ENCODE results near the gene SIRPA.
"Not testable (repeated sequence)": the region's sequence is repeated elsewhere in the genome, so short reads cannot be mapped to it uniquely, and the experiment has no call there.

SIRPA gene

DNA sequence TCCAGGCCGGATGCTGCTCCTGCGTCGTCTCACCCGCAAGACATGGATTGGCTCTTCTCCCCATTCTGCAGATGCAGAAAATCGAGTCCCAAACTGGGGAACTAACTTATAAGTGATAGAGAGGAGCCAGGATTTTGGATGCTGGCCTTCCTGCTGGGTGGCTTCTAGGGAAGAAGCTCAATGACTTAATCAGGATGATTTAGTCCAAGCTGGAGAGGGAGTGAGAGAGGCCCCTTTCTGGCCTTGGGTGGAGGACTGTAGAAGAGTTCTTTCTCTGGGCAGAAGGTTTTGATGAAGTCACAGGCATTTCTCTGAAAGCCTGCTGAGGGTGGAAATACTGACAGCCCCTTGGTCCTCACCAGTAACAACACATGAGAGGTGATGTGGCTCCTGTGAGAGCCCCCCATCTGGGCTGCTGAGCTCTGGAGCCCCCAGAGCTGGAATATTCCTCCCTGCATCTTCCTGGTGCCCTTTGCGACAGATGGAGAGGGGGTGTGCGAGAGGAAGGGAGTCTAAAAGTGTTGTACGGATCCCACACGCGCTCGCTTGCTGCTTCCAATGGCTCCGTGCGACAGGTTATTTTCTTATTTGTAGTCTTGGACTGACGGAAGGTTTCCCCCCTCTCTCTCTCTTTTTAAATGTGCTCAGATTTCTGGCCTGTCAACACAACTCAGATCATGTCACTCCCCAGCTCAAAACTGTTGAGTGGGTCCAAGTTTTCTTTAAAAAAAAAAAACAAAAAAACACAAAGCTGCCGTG is 3.5 kb downstream of the SIRPA start:
- DNase-seq, result no peak
- no peak for TF ChIP-seq GATA1 (IDR thresholded peaks at IDR 0.05; ENCODE audit: low read depth, low read length)
- TF ChIP-seq POLR2A (IDR thresholded peaks at IDR 0.05; ENCODE audit: low read length), result no peak

GRCh38 chr20:1899241-1899525 is 4.0 kb downstream of the SIRPA start:
- TF ChIP-seq POLR2A (IDR thresholded peaks at IDR 0.05; ENCODE audit: low read length), result no peak
- no peak for TF ChIP-seq GATA1 (IDR thresholded peaks at IDR 0.05; ENCODE audit: low read depth, low read length)
- no peak for DNase-seq

- peak; percentile 9 to 14 for DNase-seq
- TF ChIP-seq GATA1 (IDR thresholded peaks at IDR 0.05; ENCODE audit: low read depth, low read length) (no peak), POLR2A (IDR thresholded peaks at IDR 0.05; ENCODE audit: low read length) (no peak)
Measured at GRCh38 chr20:1900321-1900801, 5.2 kb downstream of the SIRPA start.

DNA sequence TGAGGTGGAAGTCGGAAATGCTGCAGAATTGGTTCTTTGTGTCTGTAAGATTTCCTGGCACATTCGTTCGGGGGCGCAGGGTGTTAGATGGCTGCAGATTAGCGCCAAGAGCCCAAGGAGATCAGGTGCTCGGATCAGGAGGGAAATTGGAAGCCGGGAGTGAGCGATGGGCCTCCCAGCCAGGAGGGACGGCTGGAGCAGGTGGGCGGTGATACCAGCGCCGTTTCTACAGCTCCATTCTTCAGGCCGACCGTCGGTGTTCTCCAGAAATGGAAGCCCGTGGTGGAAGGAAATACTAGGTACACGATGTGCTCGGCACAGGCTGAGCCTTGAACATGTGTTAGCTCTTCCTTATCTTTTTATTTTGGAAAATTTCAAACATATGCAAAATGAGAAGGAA is 6.5 kb downstream of the SIRPA start:
- no peak for DNase-seq
- TF ChIP-seq POLR2A (IDR thresholded peaks at IDR 0.05; ENCODE audit: low read length) (no peak), GATA1 (IDR thresholded peaks at IDR 0.05; ENCODE audit: low read depth, low read length) (no peak)

DNA sequence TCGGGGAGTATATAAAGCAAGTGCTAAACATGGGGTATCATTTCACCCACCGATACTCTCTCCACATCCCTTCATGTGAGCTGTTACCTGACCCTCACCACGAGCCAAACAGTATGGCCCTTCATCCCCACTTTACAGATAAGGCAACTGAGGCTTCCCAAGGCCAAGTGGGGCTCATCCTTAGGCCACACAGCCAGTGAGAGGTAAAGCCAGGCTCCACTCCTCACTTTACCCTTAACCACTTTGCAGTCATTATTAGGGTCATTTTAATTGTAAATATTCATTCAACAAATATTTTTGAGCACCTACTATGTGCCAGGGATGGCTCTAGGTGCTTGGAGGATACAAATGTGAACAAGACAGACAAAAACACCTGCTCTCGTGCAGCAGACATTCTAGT is 7.0 kb downstream of the SIRPA start:
- no peak for TF ChIP-seq GATA1 (IDR thresholded peaks at IDR 0.05; ENCODE audit: low read depth, low read length)
- TF ChIP-seq POLR2A (IDR thresholded peaks at IDR 0.05; ENCODE audit: low read length), result no peak
- DNase-seq, result no peak

DNA sequence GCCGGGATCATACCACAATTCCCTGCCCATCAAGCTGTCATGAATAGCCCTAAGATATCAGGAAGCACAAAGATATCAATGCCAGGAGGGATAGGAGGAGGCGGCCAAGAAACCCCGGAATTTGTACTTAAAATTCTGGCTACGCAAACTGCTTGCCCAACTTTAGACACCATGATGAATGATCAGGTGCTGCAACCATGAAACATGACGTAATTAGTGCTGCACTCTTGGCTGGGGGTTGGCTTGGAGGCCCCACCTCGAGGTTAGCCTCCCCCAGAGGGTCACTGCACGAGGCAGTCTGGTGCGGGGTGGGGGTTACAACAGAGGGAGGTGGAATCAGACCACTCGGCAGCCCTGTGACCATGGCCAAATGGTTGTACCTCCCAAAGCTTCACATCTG is 8.9 kb downstream of the SIRPA start:
- TF ChIP-seq GATA1 (IDR thresholded peaks at IDR 0.05; ENCODE audit: low read depth, low read length), result no peak
- no peak for DNase-seq

- TF ChIP-seq GATA1 (IDR thresholded peaks at IDR 0.05; ENCODE audit: low read depth, low read length) (no peak), POLR2A (IDR thresholded peaks at IDR 0.05; ENCODE audit: low read length) (no peak)
- DNase-seq, result no peak
Measured at GRCh38 chr20:1905009-1905408, 9.8 kb downstream of the SIRPA start.

- no peak for DNase-seq
- TF ChIP-seq GATA1 (IDR thresholded peaks at IDR 0.05; ENCODE audit: low read depth, low read length) (no peak), POLR2A (IDR thresholded peaks at IDR 0.05; ENCODE audit: low read length) (no peak)
Measured at GRCh38 chr20:1905693-1906092, 10.5 kb downstream of the SIRPA start.

DNA sequence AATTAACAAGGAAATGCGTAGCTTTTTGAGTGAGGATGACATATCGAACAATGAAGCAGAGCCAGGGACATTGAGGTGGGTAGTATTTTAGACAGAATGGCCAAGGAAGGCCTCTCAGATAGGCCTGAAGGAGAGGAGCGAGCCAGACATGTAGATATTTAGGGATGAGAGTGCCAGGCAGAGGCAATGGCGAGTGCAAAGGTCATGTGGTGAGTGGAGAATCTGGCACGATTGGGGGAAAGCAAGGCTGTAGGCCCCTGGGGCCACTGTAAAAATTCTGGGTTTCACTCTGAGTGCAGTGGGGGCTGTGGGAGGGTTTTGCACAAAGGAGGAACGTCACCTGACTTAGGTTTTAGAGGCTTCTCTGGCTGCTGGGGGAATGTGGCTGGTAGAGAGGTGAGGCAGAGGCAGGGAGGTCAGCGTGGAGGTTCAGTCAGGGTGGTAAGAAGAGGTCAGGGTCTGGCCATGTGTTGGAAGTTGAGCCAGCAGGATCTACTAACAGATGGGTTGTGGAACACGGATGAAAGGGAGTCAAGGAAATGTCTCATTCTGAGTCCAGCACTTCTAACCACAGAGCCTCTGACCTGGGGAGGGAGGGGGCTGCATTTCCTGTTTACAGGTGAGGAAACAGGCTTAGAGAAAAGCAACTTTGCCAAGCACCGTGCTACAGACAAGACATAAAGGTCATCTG is 11.3 kb downstream of the SIRPA start:
- no peak for DNase-seq
- TF ChIP-seq GATA1 (IDR thresholded peaks at IDR 0.05; ENCODE audit: low read depth, low read length) (no peak), POLR2A (IDR thresholded peaks at IDR 0.05; ENCODE audit: low read length) (no peak)

DNA sequence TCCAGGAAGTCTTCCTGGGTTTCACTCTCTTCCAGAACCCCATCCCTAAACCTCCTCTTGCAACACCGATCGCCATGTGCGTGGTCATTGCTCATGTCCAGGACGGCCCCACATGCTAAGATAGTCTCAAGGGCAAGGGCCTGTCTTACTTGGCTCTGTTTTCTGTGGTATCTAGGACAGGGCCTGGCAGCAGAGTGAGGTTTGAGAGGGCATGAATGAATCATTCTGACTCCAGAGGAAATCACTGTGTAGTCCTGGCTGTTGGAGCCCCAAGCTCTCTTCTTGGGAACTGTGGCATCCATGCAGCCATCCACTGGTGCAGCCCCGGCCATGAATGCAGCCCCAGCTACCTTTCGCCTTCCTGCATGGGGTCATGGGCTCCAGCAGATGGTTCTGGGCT is 12.4 kb downstream of the SIRPA start:
- TF ChIP-seq POLR2A (IDR thresholded peaks at IDR 0.05; ENCODE audit: low read length) (no peak), GATA1 (IDR thresholded peaks at IDR 0.05; ENCODE audit: low read depth, low read length) (no peak)
- no peak for DNase-seq

DNA sequence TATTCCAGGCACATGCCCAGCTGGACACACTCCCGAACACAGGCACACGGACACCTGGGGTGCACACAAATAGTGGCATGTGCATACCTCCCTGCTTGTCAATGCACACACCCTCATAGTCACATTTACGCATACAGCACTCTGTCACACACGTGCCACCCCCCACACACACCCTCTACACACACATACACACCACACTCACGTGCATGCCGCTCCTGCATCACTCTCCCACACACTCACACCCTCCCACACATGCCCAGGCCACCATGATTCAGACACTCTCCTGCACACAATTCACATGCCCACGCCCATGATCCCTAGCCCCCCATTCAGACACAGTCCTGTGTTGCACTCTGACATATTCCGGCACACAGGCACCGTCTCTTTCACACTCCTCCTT is 13.0 kb downstream of the SIRPA start:
- DNase-seq, result no peak
- TF ChIP-seq GATA1 (IDR thresholded peaks at IDR 0.05; ENCODE audit: low read depth, low read length) (no peak), POLR2A (IDR thresholded peaks at IDR 0.05; ENCODE audit: low read length) (no peak)

DNA sequence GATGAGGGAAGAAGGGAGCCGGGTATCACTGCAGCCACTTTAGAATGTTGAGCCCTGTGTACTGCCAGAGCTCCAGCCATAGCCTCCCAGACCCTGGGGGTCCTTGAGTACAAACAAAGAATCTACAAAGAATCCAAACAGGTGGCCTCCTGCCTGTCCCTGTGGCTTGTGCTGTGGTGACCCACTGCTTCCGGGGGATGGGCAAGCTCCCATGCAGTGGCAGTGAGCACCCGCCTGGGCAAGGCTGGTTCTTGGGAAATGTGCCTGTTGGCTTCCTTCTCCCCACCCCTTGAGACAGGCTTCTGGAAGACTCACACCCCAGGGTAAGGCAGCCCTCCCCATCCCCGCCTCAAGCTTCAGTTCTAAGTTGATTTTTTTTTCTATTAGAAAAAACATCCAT is 13.9 kb downstream of the SIRPA start:
- DNase-seq, result no peak
- TF ChIP-seq GATA1 (IDR thresholded peaks at IDR 0.05; ENCODE audit: low read depth, low read length), result no peak
- TF ChIP-seq POLR2A (IDR thresholded peaks at IDR 0.05; ENCODE audit: low read length), result no peak

DNA sequence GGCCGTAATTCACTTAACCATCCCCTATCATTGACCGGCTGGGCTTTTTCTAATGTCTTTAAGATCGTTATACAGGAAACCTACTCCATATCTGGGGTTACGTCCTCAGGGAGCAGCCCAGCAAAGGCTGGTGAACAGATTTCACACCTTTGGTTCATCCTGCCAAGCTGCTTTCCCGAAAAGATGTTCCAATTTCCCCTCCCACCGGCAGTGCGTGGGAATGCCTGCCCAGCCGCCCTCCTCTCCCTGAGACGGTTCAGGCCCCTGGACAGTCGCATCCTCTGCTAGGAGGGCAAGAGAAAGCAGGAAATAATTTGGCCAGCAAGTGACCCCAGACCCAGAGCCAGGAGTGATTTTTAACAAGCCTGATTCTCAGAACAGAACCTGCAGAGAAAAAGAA is 16.3 kb downstream of the SIRPA start:
- TF ChIP-seq POLR2A (IDR thresholded peaks at IDR 0.05; ENCODE audit: low read length) (no peak), GATA1 (IDR thresholded peaks at IDR 0.05; ENCODE audit: low read depth, low read length) (no peak)
- DNase-seq, result no peak

GRCh38 chr20:1912053-1912452 is 16.8 kb downstream of the SIRPA start:
- DNase-seq, result peak; percentile 46 to 77
- TF ChIP-seq POLR2A (IDR thresholded peaks at IDR 0.05; ENCODE audit: low read length) (no peak), GATA1 (IDR thresholded peaks at IDR 0.05; ENCODE audit: low read depth, low read length) (no peak)

DNA sequence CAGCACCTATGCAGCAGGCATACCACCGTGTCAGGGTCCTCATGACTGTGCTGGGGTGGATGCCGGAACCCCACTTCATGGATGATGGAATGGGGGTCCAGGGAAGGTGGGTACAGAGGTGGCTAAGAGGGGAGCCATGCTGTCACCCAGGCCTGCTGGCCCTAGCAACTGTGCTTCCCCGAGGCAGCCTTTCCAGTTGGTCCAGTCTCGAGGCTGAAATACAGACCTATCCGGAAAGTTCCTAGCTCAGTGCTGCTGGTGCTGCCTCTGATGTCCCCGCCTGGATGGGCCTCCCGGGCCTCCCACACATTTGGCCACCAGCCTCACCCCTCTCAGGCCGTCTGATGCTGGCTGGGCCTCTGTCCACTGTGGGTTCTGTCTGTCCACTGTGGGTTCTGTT is 17.4 kb downstream of the SIRPA start:
- TF ChIP-seq GATA1 (IDR thresholded peaks at IDR 0.05; ENCODE audit: low read depth, low read length), result no peak
- TF ChIP-seq POLR2A (IDR thresholded peaks at IDR 0.05; ENCODE audit: low read length), result no peak
- DNase-seq, result no peak

DNA sequence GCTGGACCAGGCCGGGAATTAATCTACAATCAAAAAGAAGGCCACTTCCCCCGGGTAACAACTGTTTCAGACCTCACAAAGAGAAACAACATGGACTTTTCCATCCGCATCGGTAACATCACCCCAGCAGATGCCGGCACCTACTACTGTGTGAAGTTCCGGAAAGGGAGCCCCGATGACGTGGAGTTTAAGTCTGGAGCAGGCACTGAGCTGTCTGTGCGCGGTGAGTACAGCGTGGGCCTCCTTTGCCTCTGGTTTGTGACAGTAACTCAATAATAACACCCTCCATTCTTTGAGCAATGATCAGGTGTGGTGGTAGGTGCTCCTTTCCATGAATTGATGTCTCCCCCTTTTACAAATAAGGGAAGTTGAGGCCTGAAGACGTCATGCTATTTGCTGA is 20.0 kb downstream of the SIRPA start:
- DNase-seq, result not testable (repeated sequence)

Measured in erythroblast (primary cell).